ENCODE data around the gene CAMTA1.

The CAMTA1 gene

GRCh38 chr1:7039590-7040220 is 254.5 kb downstream of the CAMTA1 start:
- no peak for DNase-seq (ENCODE audit: low read depth in 2 of 2)

- no peak for DNase-seq (ENCODE audit: low read depth in 2 of 2)
These were observed 255.9 kb downstream of the CAMTA1 start for GRCh38 chr1:7040969-7041695.

GRCh38 chr1:7042322-7043190 is 257.3 kb downstream of the CAMTA1 start:
- DNase-seq (ENCODE audit: low read depth in 2 of 2) = no peak

GRCh38 chr1:7043191-7043549 is 257.9 kb downstream of the CAMTA1 start:
- no peak for DNase-seq (ENCODE audit: low read depth in 2 of 2)

GRCh38 chr1:7043719-7044535 is 258.7 kb downstream of the CAMTA1 start:
- DNase-seq (ENCODE audit: low read depth in 2 of 2) = no peak

- no peak for DNase-seq (ENCODE audit: low read depth in 2 of 2)
These were observed 260.6 kb downstream of the CAMTA1 start for GRCh38 chr1:7045897-7046296.

- DNase-seq (ENCODE audit: low read depth in 2 of 2) = no peak
These were observed 261.1 kb downstream of the CAMTA1 start for GRCh38 chr1:7046314-7046713.

GRCh38 chr1:7046891-7047290 is 261.6 kb downstream of the CAMTA1 start:
- DNase-seq (ENCODE audit: low read depth in 2 of 2) = no peak

GRCh38 chr1:7047866-7048265 is 262.6 kb downstream of the CAMTA1 start:
- no peak for DNase-seq (ENCODE audit: low read depth in 2 of 2)

- no peak for DNase-seq (ENCODE audit: low read depth in 2 of 2)
These were observed 263.1 kb downstream of the CAMTA1 start for GRCh38 chr1:7048395-7048794.

- DNase-seq (ENCODE audit: low read depth in 2 of 2) = no peak
These were observed 264.8 kb downstream of the CAMTA1 start for GRCh38 chr1:7049913-7050625.

- DNase-seq (ENCODE audit: low read depth in 2 of 2) = no peak
These were observed 265.8 kb downstream of the CAMTA1 start for GRCh38 chr1:7050751-7051665.

GRCh38 chr1:7052701-7053100 is 267.4 kb downstream of the CAMTA1 start:
- DNase-seq (ENCODE audit: low read depth in 2 of 2) = no peak

GRCh38 chr1:7060745-7061144 is 275.5 kb downstream of the CAMTA1 start:
- DNase-seq (ENCODE audit: low read depth in 2 of 2) = no peak

- no peak for DNase-seq (ENCODE audit: low read depth in 2 of 2)
These were observed 277.2 kb downstream of the CAMTA1 start for GRCh38 chr1:7062346-7063061.

- no peak for DNase-seq (ENCODE audit: low read depth in 2 of 2)
These were observed 278.7 kb downstream of the CAMTA1 start for GRCh38 chr1:7063981-7064380.

- DNase-seq (ENCODE audit: low read depth in 2 of 2) = no peak
These were observed 283.3 kb downstream of the CAMTA1 start for GRCh38 chr1:7068552-7068951.

- DNase-seq (ENCODE audit: low read depth in 2 of 2) = no peak
These were observed 284.7 kb downstream of the CAMTA1 start for GRCh38 chr1:7069931-7070330.

GRCh38 chr1:7070389-7071029 is 285.3 kb downstream of the CAMTA1 start:
- peak in 1 of 2 donors; percentile 2 for DNase-seq (ENCODE audit: low read depth in 2 of 2)
